Body of pancreas (tissue), 4 donors: ENCODE measurements around the gene ZNF722.

Source experiments
- POLR2A ChIP-seq, 3 donors: fragments of 450-650 bp; IDR thresholded peaks; one replicate each; pipeline ENCODE4 v1.6.1; 2016; ENCODE audit warnings: antibody characterized with exemption in 3 of 3, mild to moderate bottlenecking in 2 of 3
- TF ChIP-seq, protein P1 (sequence below), 7 experiments: fragments of 450-650 bp in 4 of 7; fragments of 200-600 bp in 3 of 7; sonication (generic) in 3 of 7; IDR thresholded peaks; one replicate each; pipeline ENCODE4 v1.5.1; 2016 to 2019; ENCODE audit warnings: antibody characterized with exemption in 7 of 7

DNA sequence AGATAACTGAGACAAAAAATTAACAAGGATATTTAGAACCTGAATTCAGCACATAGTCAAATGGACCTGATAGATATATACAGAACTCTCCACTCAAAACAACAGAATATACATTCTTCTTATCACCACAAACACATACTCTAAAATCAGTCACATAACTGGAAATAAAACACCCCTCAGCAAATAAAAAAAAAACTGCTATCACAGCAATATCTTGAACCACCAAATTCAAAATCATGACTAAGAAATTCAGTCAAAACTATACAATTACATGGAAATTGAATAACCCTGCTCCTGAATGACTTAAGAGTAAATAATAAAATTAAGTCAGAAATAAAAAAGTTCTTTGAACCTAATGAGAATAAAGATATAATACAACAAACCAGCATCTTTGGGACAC, 30.0 kb upstream of the ZNF722 start:
- TF ChIP-seq, protein P1, sequence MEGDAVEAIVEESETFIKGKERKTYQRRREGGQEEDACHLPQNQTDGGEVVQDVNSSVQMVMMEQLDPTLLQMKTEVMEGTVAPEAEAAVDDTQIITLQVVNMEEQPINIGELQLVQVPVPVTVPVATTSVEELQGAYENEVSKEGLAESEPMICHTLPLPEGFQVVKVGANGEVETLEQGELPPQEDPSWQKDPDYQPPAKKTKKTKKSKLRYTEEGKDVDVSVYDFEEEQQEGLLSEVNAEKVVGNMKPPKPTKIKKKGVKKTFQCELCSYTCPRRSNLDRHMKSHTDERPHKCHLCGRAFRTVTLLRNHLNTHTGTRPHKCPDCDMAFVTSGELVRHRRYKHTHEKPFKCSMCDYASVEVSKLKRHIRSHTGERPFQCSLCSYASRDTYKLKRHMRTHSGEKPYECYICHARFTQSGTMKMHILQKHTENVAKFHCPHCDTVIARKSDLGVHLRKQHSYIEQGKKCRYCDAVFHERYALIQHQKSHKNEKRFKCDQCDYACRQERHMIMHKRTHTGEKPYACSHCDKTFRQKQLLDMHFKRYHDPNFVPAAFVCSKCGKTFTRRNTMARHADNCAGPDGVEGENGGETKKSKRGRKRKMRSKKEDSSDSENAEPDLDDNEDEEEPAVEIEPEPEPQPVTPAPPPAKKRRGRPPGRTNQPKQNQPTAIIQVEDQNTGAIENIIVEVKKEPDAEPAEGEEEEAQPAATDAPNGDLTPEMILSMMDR (IDR thresholded peaks at IDR 0.05), result no peak
- TF ChIP-seq POLR2A (IDR thresholded peaks at IDR 0.05), result no peak
